GM18867 (cell line): ENCODE results near the gene TSTD2.

Experiments
- ATAC-seq: cut with Tn5 transposase; IDR thresholded peaks from one replicate; pipeline ENCODE4 v1.9.1; 2021; ENCODE audit warnings: mild to moderate bottlenecking, moderate library complexity; ENCODE audit not compliant: unreplicated experiment

TSTD2 gene

GRCh38 chr9:97565262-97565661, 67.9 kb downstream of the TSTD2 start:
- no peak for ATAC-seq

- ATAC-seq: no peak
Observed at GRCh38 chr9:97564291-97565175, 68.6 kb downstream of the TSTD2 start.

GRCh38 chr9:97563458-97564135, 69.6 kb downstream of the TSTD2 start:
- ATAC-seq: no peak

- ATAC-seq: no peak
Observed at GRCh38 chr9:97562542-97562941, 70.6 kb downstream of the TSTD2 start.

GRCh38 chr9:97561501-97561900, 71.7 kb downstream of the TSTD2 start:
- ATAC-seq: no peak

- ATAC-seq: no peak
Observed at GRCh38 chr9:97560851-97561250, 72.3 kb downstream of the TSTD2 start.

GRCh38 chr9:97560154-97560553, 73.0 kb downstream of the TSTD2 start:
- no peak for ATAC-seq

- peak; percentile 91 for ATAC-seq
Observed at GRCh38 chr9:97559111-97559514, 74.1 kb downstream of the TSTD2 start.

GRCh38 chr9:97558701-97559101, 74.5 kb downstream of the TSTD2 start:
- peak; percentile 35 for ATAC-seq

- ATAC-seq: no peak
Observed at GRCh38 chr9:97557606-97558095, 75.5 kb downstream of the TSTD2 start.

GRCh38 chr9:97556721-97557605, 76.2 kb downstream of the TSTD2 start:
- no peak for ATAC-seq

GRCh38 chr9:97556036-97556720, 77.0 kb downstream of the TSTD2 start:
- no peak for ATAC-seq

- ATAC-seq: no peak
Observed at GRCh38 chr9:97555164-97555563, 78.0 kb downstream of the TSTD2 start.

- ATAC-seq: no peak
Observed at GRCh38 chr9:97554566-97555075, 78.5 kb downstream of the TSTD2 start.

- ATAC-seq: no peak
Observed at GRCh38 chr9:97553841-97554240, 79.3 kb downstream of the TSTD2 start.

- ATAC-seq: no peak
Observed at GRCh38 chr9:97553141-97553540, 80.0 kb downstream of the TSTD2 start.

GRCh38 chr9:97551308-97551707, 81.9 kb downstream of the TSTD2 start:
- ATAC-seq: no peak

GRCh38 chr9:97550386-97550785, 82.8 kb downstream of the TSTD2 start:
- ATAC-seq: no peak
